GM21526 (cell line): Measurements from ENCODE around the gene HSD11B1L.
A peak's percentile ranks its signal among the peaks of the same experiment; 100 is the strongest.
"Not testable (repeated sequence)": the region's sequence is repeated elsewhere in the genome, so short reads cannot be mapped to it uniquely, and the experiment has no call there.

Experiments used
- ATAC-seq: cut with Tn5 transposase; IDR thresholded peaks from one replicate; pipeline ENCODE4 v1.9.1; 2021; ENCODE audit warnings: moderate library complexity; ENCODE audit not compliant: unreplicated experiment, low FRiP score

The HSD11B1L gene

DNA sequence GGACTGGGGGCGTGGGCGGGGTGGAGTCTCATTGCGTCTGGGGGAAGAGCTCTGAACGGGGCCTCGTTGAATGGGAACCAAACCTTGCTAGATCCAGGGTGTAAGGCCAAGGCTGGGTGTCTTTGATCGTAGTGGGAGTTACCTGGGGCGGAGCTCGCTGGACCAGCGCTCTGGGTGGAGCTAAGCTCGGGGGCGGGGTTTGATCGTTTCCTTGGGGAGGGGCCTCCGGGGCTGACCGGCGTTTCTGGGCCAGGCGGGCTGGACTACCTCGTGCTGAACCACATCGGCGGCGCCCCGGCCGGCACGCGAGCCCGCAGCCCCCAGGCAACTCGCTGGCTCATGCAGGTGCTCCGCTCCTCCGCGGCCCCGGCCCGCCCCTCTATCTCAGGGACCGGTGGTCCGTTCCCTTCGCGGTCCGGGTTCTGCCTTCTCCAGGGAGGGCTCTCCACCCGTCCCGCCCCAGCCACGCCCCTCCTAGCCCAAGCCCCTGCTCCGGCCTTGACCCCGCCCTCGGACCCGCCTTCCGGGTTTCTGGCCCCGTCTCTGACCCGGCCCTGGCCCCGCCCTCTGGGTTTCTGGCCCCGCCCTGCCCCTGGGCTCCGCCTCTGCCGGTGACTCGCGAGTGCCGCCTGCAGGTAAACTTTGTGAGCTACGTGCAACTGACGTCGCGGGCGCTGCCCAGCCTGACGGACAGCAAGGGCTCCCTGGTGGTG is 6.0 kb downstream of the HSD11B1L start:
- peak; percentile 34 for ATAC-seq

DNA sequence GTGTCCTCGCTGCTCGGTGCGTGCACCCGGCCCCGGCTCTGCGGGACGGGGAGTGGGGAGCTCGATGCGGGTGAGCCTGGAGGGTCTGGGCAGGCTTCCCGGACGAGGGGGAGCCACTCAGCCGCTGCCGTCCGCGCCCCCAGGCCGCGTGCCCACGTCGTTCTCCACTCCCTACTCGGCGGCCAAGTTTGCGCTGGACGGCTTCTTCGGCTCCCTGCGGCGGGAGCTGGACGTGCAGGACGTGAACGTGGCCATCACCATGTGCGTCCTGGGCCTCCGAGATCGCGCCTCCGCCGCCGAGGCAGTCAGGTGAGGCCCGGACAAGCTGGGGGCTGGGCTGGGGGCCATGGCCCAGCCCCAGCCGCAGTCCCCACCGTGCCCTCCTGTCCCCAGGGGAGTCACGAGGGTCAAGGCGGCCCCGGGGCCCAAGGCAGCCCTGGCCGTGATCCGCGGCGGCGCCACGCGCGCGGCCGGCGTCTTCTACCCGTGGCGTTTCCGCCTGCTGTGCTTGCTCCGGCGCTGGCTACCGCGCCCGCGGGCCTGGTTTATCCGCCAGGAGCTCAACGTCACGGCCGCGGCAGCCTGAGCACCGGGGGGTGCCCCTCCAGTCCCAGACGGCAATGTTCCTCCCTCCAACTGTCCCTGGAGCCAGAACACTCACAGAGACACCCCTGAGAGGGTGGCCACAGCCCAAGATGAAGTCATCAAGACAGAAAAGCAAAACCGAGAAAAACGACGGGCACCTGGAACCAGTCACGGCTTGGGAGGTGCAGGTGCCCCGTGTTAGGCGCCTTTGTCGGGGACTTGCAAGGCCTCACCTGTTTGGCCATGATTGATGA is 6.8 kb downstream of the HSD11B1L start:
- ATAC-seq, result no peak

DNA sequence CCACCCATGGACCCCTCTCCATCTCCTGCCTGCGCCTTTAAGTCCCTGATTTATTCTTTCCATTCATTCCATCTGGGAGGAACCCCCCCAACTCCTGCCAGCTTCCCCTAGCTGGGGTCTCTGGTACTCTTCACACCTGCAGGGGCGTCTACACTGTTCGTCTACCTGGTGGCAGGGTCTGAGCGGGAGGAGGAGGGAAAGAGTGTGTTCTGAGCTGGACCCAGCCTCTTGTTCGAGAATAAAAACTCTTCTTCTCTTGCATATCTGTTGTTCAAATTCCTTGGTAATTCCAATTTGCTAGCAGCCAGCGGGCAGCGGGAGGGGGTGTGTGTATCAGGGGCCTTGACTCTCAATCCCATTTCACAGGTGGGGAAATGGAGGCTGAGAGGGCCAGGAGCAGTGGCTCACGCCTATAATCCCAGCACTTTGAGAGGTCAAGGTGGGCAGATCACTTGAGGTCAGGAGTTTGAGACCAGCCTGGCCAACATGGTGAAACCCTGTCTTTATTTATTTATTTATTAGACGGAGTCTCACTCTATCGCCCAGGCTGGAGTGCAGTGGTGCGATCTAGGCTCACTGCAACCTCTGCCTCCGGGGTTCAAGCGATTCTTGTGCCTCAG is 7.5 kb downstream of the HSD11B1L start:
- not testable (repeated sequence) for ATAC-seq

DNA sequence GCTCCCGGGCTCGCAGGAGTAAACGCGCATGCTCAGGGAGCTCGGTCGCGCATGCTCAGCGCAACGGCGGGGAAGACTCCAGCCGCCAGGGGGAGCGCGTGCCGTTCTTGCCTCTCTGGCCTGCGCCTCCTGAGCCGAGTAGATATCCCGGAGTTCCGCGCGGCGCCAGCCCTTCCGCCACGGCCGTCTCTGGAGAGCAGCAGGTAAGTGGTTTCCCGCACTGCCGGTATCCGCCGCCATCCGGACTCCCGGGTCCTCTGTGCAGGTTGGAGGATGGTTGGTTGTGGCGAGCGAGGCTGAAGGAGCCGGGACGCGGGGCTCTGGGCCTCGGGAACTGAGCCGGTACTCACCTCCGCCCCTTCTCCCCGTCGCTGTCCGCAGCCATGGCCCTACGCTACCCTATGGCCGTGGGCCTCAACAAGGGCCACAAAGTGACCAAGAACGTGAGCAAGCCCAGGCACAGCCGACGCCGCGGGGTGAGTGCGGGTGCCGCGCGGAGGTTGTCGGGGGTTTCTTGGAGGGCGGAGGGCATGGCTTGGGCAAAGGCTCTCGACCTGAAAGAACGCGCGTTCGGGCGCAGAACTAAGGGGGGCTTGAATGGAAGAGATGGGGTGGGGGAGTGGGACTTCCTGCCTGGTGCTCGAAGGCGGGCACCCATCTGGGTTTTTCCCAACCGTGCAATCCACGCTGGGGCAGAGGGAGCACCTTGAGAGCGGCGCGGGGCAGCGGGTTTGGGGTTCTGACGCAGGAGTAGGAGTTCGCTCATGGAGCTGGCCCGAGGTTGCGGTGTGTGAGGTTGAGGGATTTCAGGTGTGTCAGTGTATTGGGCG is 9.5 kb downstream of the HSD11B1L start, which contains the start of gene RPL36:
TSS of gene RPL36 (plus strand) at position 171 of the 830 bp plus-strand sequence. CDS start at position 384, 213 bp downstream.
- peak; percentile 47 for ATAC-seq

DNA sequence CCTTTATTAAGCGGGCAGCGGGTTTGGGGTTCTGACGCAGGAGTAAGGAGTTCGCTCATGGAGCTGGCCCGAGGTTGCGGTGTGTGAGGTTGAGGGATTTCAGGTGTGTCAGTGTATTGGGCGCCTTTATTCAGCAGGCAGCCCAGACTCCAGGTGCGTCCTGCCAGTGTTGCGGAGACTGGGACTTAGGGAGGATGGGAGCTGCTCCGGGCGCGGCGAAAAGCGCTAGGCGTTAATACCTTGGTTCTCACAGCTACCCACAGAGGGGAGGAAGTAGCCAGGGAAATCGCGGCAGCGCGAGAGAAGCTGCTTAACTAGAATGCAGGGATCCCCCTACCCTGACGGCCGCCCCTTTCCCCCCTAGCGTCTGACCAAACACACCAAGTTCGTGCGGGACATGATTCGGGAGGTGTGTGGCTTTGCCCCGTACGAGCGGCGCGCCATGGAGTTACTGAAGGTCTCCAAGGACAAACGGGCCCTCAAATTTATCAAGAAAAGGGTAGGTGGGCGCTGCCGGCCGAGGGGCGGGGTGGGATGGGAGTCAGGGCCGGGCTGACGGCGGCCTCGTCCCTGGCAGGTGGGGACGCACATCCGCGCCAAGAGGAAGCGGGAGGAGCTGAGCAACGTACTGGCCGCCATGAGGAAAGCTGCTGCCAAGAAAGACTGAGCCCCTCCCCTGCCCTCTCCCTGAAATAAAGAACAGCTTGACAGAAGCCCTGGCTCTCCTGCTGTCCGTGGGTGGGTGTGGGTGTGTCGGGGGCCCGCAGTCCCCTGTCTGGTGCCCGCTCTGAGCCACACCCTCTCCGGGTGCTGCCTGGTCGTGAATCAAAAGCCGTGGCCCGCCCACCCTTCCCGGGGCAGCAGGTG is 10.4 kb downstream of the HSD11B1L start:
- ATAC-seq, result no peak

DNA sequence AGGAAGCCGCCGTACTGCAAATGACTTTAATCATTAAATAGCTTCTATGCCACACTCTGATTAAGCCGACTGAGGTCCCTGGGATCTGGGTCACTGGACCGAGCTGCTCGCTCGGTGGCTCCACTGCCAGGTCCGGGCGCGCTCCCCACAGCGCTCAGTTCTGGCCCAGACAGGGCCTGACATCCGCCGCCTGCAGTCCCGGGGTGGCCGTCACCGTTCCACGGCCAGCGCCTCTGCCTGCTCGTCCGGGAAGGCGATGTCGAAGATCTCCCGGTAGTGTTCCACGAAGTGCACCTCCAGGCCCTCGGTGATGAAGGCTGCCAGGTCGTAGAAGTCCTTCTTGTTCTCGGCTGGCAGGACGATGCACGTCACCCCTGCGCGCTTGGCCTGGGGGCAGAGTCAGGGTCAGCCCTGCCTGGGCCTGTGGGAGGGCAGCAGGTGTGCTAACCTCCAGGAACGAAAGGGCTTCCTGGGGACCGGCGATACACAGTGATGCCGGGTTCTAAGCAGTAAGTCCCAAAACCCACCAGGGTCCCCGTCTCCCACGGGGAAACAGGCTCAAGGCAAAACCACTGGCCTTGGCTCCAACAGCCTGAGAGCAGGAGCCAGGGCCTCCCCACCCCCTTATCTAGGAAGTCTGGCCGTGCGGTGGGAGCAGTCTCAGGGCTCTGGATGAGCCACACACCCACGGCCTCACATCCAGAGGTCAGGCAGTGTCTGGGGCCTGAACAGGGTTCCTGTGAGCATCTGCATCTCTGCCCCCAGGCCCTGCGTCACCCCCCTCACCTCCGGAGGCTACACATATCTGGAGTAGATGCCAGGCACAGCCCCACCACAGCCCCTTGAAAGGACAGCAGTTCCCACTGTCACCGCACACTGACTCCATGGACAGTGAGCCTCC is 11.2 kb downstream of the HSD11B1L start:
- no peak for ATAC-seq

DNA sequence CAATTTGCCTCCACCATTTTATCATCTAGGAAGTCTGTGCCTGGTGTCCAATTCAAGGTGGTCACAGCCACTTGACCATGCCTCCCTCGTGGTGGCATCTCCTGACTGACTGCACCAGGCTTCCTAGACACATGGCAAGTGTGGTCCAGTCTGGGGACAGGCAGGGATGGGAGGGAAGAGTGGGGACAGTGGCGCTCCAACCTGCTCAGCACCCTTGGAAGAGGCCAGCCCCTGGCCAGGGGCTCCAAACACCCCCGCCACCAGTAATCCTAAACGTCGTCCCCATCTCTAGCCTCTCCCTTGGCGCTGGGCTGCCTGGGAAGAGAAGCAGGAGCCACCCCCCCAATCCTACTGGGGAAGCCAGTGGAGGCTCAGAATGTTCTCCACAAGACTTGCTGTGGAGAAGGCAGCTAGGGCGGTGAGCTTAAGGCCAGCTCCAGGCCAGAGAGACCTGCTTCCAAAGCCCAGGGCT is 11.9 kb downstream of the HSD11B1L start:
- ATAC-seq, result no peak

DNA sequence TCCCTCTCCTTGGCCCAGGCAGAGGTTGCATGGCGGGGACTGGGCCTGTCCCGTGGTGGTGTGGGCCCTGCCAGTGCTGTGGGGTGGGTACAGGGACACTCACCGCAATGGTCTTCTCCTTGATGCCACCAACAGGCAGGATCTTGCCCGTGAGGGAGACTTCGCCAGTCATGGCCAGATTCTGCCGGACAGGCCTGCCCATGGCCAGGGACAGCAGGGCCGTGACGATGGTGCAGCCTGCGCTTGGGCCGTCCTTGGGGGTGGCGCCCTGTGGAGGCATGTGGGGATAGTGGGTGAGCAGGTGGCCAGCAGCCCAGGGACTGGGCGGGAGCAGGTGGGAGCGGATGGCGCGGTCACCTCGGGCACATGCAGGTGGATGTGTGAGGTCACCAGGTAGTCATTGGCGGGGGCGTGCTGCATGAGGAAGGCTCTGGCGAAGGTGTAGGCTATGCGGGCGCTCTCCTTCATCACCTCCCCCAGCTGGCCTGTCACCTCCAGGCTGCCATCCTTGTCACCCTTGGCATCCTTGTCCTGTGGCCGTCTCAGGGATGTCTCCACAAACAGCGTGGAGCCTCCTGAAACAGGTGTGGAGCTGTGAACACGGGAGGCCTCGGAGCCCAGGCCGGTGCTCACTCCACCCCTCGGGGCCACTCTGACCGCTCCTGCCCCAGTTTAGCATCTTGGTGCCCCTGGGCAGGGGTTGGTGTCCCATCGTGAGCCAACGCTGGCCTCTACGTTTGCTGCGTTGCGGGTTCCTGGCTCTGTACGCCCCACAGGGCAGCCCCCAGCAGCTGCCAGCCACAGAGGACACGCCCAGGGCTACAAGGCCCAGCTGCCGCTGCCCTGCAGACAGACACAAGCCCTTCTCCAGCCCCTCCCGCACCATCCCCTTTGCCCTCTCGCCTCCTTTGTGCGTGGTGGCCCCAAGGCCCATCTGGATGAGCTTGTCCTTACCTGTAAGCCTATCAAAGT is 12.7 kb downstream of the HSD11B1L start:
- ATAC-seq, result no peak

DNA sequence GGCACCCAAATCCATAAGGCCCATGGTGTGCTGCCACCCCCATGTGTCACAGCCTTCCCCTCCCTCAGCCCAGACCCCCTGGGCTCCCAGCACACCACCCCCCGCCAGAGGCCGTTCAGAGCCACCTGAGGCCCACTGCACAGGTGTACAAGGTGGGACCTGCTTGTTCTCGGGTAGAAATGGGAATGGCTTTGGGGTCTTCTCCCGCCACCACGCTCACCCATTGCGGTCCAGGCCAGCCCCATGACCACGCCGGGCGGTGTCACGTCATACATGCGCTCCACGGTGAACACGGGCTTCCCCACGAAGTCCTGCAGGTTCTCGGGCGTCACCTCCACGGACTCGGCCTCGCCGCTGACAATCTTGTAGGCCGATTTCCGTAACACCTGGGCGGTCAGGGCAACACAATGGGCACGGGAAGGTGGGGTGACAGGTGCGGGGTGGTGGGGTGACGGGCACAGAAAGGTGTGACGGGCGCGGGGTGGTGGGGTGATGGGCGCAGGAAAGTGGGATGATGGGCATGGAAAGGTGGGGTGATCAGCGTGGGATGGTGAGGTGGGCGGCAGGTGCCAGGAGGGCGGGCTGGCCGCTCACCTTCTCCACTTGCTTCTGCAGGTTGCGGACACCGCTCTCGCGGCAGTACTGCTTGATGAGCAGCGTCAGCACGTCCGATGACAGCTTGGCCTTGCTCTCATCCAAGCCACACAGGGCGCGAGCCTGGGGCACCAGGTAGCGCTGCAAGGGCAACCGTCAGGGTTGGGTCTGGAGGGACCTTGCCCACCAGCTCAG is 13.5 kb downstream of the HSD11B1L start:
- no peak for ATAC-seq

DNA sequence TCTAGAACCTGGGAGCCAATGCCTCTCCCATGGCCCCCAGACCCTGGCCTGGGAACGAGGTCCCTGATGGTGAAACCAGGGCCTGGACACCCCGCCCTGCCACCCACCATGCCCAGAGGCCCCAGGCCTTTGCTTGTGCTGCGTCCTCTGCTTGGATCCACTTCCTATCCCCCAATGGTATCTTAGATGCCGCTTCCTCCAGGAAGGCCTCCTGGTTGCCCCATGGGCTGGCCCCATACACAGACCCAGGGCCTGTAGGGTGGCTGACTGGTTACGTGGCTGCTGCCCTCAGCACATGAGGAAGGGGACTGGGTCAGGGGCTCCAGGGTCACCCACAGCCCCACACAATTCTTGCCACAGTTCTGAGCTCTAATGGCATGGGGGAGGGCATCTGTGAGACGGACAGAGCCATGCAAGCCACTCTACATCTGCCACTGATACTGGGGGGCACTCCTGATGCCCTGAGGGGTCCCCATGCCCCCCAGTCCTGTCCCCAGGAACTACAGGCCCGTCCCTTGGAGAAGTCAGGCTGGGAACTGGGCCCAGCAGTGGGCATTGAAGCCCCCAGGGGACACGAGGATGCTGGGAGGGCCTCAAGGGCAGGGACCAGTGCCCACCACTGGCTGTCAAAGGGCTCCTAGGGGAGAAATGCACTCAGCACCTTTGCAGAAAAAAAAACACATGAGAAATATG is 14.3 kb downstream of the HSD11B1L start:
- ATAC-seq, result no peak

DNA sequence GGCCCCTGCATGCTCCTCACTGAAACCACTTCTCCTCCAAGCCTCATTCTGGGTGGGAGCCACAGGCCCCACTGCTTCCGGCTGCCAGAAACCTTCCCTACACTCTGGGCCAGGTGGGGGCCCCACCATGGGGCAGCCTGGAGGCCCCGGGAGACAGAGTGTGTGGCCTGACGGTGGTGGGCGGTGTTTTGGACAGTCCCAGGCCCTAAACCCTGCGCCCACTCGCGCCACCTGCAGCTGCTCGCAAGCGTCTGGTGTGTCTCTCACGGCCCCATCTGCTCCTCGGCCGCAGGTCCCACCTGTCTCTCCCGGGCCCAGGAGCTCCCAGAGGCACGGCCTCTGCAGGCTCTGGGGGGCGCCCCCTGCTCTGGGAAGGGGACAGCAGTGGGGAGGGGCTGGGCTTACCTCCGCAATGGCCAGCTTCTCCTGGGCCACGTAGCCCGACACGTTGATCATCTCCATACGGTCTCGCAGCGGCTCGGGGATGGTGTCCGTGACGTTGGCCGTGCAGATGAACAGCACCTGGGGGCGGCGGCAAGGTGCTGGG is 14.9 kb downstream of the HSD11B1L start:
- no peak for ATAC-seq

DNA sequence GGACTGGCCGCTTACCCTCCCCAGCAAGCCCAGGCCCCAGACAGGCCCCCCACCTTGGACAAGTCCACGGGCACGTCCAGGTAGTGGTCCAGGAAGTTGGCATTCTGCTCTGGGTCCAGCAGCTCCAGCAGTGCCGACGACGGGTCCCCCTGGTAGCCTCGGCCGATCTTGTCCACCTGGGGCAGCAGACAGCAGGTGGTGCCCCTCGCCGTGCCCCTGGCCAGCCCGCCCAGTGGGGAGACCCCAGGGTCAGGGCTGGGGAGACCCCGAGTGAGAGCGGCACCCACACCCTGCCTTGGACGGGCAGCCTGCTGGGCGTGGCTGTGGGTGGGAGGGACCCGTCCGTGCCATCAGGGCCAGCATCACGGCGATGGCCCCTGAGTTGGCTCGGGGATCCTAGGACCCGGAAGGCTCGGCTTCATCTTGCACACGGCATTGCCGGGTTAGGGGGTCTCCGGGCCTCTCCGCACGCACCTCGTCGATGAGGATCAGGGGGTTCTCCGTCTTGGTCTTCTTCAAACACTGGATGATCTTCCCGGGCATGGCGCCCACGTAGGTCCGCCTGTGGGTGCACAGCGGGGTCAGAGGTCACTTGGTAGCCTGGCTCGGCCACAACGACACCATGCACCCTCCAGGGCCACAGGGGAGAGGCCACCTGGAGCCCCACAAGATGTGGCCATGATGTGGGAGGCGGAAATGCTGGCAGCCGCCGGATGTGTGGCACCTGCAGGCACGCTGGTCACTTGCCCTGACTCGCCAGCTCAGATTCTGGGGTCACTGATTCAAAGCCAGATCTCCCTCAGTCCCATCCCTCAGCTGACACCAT is 15.6 kb downstream of the HSD11B1L start:
- no peak for ATAC-seq

DNA sequence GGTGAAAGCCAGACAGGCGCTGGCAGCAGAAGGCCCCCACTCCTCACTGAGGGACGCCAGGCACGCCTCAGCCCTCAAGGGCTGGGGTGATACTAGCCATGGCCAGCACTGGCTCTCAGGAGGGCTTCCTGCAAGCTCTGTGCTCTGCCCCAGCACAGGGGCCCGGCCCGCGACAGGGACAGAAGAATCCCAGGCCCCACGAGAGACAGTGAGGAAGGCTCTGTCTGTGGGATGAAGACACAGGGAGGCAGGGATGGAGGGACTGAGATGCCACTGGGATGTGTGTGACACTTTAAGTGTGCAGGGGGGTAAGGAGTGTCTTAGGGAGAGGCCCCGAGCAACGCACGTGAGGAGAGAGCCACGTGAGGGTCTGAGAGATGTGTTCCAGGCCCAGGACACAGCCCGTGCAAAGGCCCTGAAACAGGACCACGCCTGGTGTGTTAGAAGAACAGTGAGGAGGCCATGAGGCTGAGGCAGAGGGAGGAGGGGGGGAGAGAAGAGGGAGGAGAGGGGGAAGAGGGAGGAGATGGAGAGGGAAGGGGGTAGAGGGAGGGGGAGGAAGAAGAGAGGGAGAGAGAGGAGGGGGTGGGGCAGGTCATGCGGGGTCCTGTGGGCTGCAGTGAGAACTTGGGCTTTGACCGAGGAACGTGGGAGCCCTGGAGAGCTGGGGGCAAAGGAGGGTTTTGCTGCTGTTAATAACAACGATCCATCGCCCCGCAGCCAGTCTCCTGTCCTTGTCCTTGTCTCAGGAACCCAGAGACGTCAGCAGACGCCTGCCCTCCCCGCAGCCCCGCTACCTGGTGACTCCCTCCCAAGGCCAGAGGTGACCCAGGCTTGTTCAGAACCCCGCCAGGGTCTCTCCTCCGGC is 16.4 kb downstream of the HSD11B1L start:
- no peak for ATAC-seq
